NCI-H446 (cell line): ENCODE data around the gene MOB1A.
"Not testable (repeated sequence)": the region's sequence is repeated elsewhere in the genome, so short reads cannot be mapped to it uniquely, and the experiment has no call there.

Experiments used
- DNase-seq, 2 experiments: peaks; one replicate each; lab custom pipeline; 2025; lab: John Stamatoyannopoulos, UW

Gene MOB1A

GRCh38 chr2:74148457-74149246, 30.0 kb downstream of the MOB1A start:
- peak in 1 of 2 experiments; percentile 23 for DNase-seq

- peak; percentile 56 to 86 for DNase-seq
These were observed 30.8 kb downstream of the MOB1A start, which contains the start of gene BOLA3 for GRCh38 chr2:74147727-74148456. Gene BOLA3, minus strand, starts transcription at chr2:74147912. Its CDS starts 38 bp downstream, at chr2:74147874.

GRCh38 chr2:74146929-74147726, 31.6 kb downstream of the MOB1A start:
- DNase-seq, result no peak

GRCh38 chr2:74142340-74142739, 36.3 kb downstream of the MOB1A start:
- peak in 1 of 2 experiments; percentile 16 for DNase-seq

GRCh38 chr2:74138600-74139323, 39.9 kb downstream of the MOB1A start:
- DNase-seq, result no peak

- DNase-seq, result no peak
These were observed 40.8 kb downstream of the MOB1A start for GRCh38 chr2:74137651-74138599.

- DNase-seq, result no peak
These were observed 46.8 kb downstream of the MOB1A start for GRCh38 chr2:74131901-74132300.

- DNase-seq, result no peak
These were observed 48.3 kb downstream of the MOB1A start for GRCh38 chr2:74130211-74130995.

- DNase-seq, result no peak
These were observed 50.5 kb downstream of the MOB1A start for GRCh38 chr2:74128206-74128605.

- DNase-seq, result not testable (repeated sequence)
These were observed 54.7 kb downstream of the MOB1A start for GRCh38 chr2:74123955-74124354.

GRCh38 chr2:74121846-74122245, 56.8 kb downstream of the MOB1A start:
- DNase-seq, result not testable (repeated sequence)

- peak; percentile 85 to 88 for DNase-seq
These were observed 58.5 kb downstream of the MOB1A start for GRCh38 chr2:74119912-74120825.

GRCh38 chr2:74119339-74119738, 59.3 kb downstream of the MOB1A start:
- DNase-seq, result no peak

GRCh38 chr2:74111380-74111779, 67.3 kb downstream of the MOB1A start:
- no peak for DNase-seq

- DNase-seq, result no peak
These were observed 68.1 kb downstream of the MOB1A start for GRCh38 chr2:74110537-74110936.

GRCh38 chr2:74109551-74109950, 69.1 kb downstream of the MOB1A start:
- no peak for DNase-seq

GRCh38 chr2:74107071-74107470, 71.6 kb downstream of the MOB1A start:
- DNase-seq, result no peak

- DNase-seq, result no peak
These were observed 73.3 kb downstream of the MOB1A start for GRCh38 chr2:74105413-74105812.

- no peak for DNase-seq
These were observed 73.8 kb downstream of the MOB1A start for GRCh38 chr2:74104839-74105238.
